ENCODE data around the gene LTBP4. TPM values are rescaled to one million over a fixed set of nuclear protein-coding genes. Genes with fewer than 3 reads are reported as not detected.

Gene LTBP4
- total RNA-seq, 1 donor from 2014 or later, result 46.9 TPM

- no peaks in the 10 kb centered on the region for H3K79me2 ChIP-seq (ENCODE audit: insufficient read depth, low read length)
- FAIRE-seq (no peak), DNase-seq (ENCODE audit: low read depth) (no peak)
- H3K4me2 ChIP-seq (ENCODE audit: low read length), result peak overlapping the region; percentile 89
- Mint-ChIP-seq H3K27me3 (ENCODE audit: low read depth, unreplicated experiment) (peaks cover 46% of the 10 kb centered on the region), H3K9me3 (ENCODE audit: unreplicated experiment) (no peaks in the 10 kb centered on the region), H3K27ac (ENCODE audit: unreplicated experiment) (no peak overlapping the region), H3K4me3 (ENCODE audit: unreplicated experiment) (peak overlapping the region; percentile 80), H3K4me1 (ENCODE audit: low read depth, unreplicated experiment) (peaks cover 11% of the 10 kb centered on the region), H3K36me3 (ENCODE audit: low read depth, unreplicated experiment) (no peaks in the 10 kb centered on the region)
- H4K20me1 ChIP-seq (ENCODE audit: insufficient read depth, low read length), result peaks cover 10% of the 10 kb centered on the region
- peak overlapping the region; percentile 53 for H2AFZ ChIP-seq (ENCODE audit: low read depth, low read length)
- TF ChIP-seq EZH2 (IDR thresholded peaks at IDR 0.05; ENCODE audit: insufficient read depth, low read length) (no peak), CTCF (IDR thresholded peaks at IDR 0.05; ENCODE audit: insufficient read depth, low read depth, low read length) (no peak)
- no peaks in the 10 kb centered on the region for H3K36me3 ChIP-seq (ENCODE audit: insufficient read depth, low read length)
- no peak overlapping the region for H3K27ac ChIP-seq (ENCODE audit: low read depth, low read length)
- H3K9ac ChIP-seq (ENCODE audit: low read length), result no peak overlapping the region
- no peaks in the 10 kb centered on the region for H3K9me3 ChIP-seq (ENCODE audit: insufficient read depth, low read depth, low read length)
- no peaks in the 10 kb centered on the region for H3K27me3 ChIP-seq (ENCODE audit: insufficient read depth, low read length)
- peaks cover 42% of the 10 kb centered on the region for H3K4me1 ChIP-seq (ENCODE audit: insufficient read depth, low read length)
- H3K4me3 ChIP-seq (ENCODE audit: insufficient read depth, low read depth, low read length), result peak overlapping the region; percentile 38
These were observed 3.0 kb downstream of the LTBP4 start for GRCh38 chr19:40604171-40604646.

GRCh38 chr19:40604647-40605215 is 3.6 kb downstream of the LTBP4 start:
- H3K4me3 ChIP-seq (ENCODE audit: insufficient read depth, low read depth, low read length), result peak overlapping the region; percentile 40
- peak overlapping the region; percentile 74 for H2AFZ ChIP-seq (ENCODE audit: low read depth, low read length)
- no peaks in the 10 kb centered on the region for H3K36me3 ChIP-seq (ENCODE audit: insufficient read depth, low read length)
- peaks cover 46% of the 10 kb centered on the region for H3K4me1 ChIP-seq (ENCODE audit: insufficient read depth, low read length)
- no peaks in the 10 kb centered on the region for H3K36me3 Mint-ChIP-seq (ENCODE audit: low read depth, unreplicated experiment)
- TF ChIP-seq CTCF (IDR thresholded peaks at IDR 0.05; ENCODE audit: insufficient read depth, low read depth, low read length) (no peak), EZH2 (IDR thresholded peaks at IDR 0.05; ENCODE audit: insufficient read depth, low read length) (no peak)
- H3K9me3 Mint-ChIP-seq (ENCODE audit: unreplicated experiment), result no peaks in the 10 kb centered on the region
- H3K27me3 Mint-ChIP-seq (ENCODE audit: low read depth, unreplicated experiment), result peaks cover 44% of the 10 kb centered on the region
- peaks cover 4% of the 10 kb centered on the region for H4K20me1 ChIP-seq (ENCODE audit: insufficient read depth, low read length)
- peak overlapping the region; percentile 89 for H3K4me2 ChIP-seq (ENCODE audit: low read length)
- H3K27me3 ChIP-seq (ENCODE audit: insufficient read depth, low read length), result no peaks in the 10 kb centered on the region
- H3K27ac Mint-ChIP-seq (ENCODE audit: unreplicated experiment), result no peak overlapping the region
- peaks cover 9% of the 10 kb centered on the region for H3K4me1 Mint-ChIP-seq (ENCODE audit: low read depth, unreplicated experiment)
- peak overlapping the region; percentile 33 for H3K9ac ChIP-seq (ENCODE audit: low read length)
- DNase-seq (ENCODE audit: low read depth) (no peak), FAIRE-seq (no peak)
- H3K27ac ChIP-seq (ENCODE audit: low read depth, low read length), result no peak overlapping the region
- H3K4me3 Mint-ChIP-seq (ENCODE audit: unreplicated experiment), result peak overlapping the region; percentile 78
- H3K79me2 ChIP-seq (ENCODE audit: insufficient read depth, low read length), result no peaks in the 10 kb centered on the region
- no peaks in the 10 kb centered on the region for H3K9me3 ChIP-seq (ENCODE audit: insufficient read depth, low read depth, low read length)

All from astrocyte (in vitro differentiated cells and primary cell).